VCaP (cell line): ENCODE data around the gene CCR5.

ENCODE experiments used
- H3K27ac ChIP-seq: fragments of 450-650 bp; 2 replicates; pipeline ENCODE4 v1.5.1; 2017
- CTCF ChIP-seq: fragments of 450-650 bp; conservative IDR thresholded peaks from 2 replicates; pipeline ENCODE4 v1.5.1; 2017; ENCODE audit warnings: mild to moderate bottlenecking, moderate library complexity

Gene CCR5

GRCh38 chr3:46353090-46353489 lies 17.7 kb upstream of the CCR5 start:
- TF ChIP-seq CTCF: no peak
- no peak overlapping the region for H3K27ac ChIP-seq

GRCh38 chr3:46353647-46354410 lies 16.9 kb upstream of the CCR5 start, which contains the start of gene CCR2:
CCR2 (plus strand) TSS chr3:46354111; CDS start chr3:46357528, 3,417 bp downstream.
- TF ChIP-seq CTCF: no peak
- no peak within 1 kb of the TSS for H3K27ac ChIP-seq

GRCh38 chr3:46354478-46354877 lies 16.3 kb upstream of the CCR5 start:
- H3K27ac ChIP-seq: no peak overlapping the region
- TF ChIP-seq CTCF: no peak

GRCh38 chr3:46354984-46355383 lies 15.8 kb upstream of the CCR5 start:
- no peak for TF ChIP-seq CTCF

GRCh38 chr3:46356276-46356675 lies 14.5 kb upstream of the CCR5 start:
- no peak for TF ChIP-seq CTCF
- no peak overlapping the region for H3K27ac ChIP-seq

More at GRCh38 chr3:46354984-46355383, 15.8 kb upstream of the CCR5 start:
- no peak overlapping the region for H3K27ac ChIP-seq

- TF ChIP-seq CTCF: no peak
- H3K27ac ChIP-seq: no peak overlapping the region
Measured at GRCh38 chr3:46356909-46357308, 13.8 kb upstream of the CCR5 start.

- TF ChIP-seq CTCF: no peak
- H3K27ac ChIP-seq: peak overlapping the region; percentile 49
Measured at GRCh38 chr3:46358466-46358865, 12.3 kb upstream of the CCR5 start.
